AG04450 (cell line): ENCODE results near the gene CD177. TPM values are rescaled to one million over a fixed set of nuclear protein-coding genes. Genes with fewer than 3 reads are reported as not detected.
"Not testable (repeated sequence)": the region's sequence is repeated elsewhere in the genome, so short reads cannot be mapped to it uniquely, and the experiment has no call there.

ENCODE experiments used
- CTCF ChIA-PET: fragments of 300-600, 350-600 bp; formaldehyde crosslinking; extraction: SDS; loops from one replicate; lab custom pipeline; 2022; ENCODE audit warnings: antibody characterized with exemption, inconsistent platforms; lab: Charles Lee
- POLR2A ChIA-PET: fragments of 350-600 bp; formaldehyde crosslinking; extraction: SDS; loops from one replicate; lab custom pipeline; 2021; ENCODE audit warnings: antibody characterized with exemption, inconsistent platforms; lab: Yijun Ruan, JAX
- DNase-seq: peaks from one replicate; pipeline ENCODE4 v3.0.0-alpha.2; 2011; ENCODE audit warnings: low read depth, low spot score
- H3K27ac ChIP-seq: one replicate; pipeline ENCODE4 v1.5.1; 2012; ENCODE audit warnings: low read depth, low read length, control low read depth
- H3K27me3 ChIP-seq: one replicate; pipeline ENCODE4 v1.6.0; 2012; ENCODE audit warnings: low read length; ENCODE audit not compliant: control insufficient read depth, insufficient read depth
- H3K4me3 ChIP-seq: 2 replicates; pipeline ENCODE4 v1.5.1; 2011; ENCODE audit warnings: mild to moderate bottlenecking, low read depth, low read length, control low read depth
- H3K9me3 ChIP-seq: 2 replicates; pipeline ENCODE4 v1.5.1; 2012; ENCODE audit warnings: low read length; ENCODE audit not compliant: control insufficient read depth, insufficient read depth
- CTCF ChIP-seq: IDR thresholded peaks from 2 replicates; pipeline ENCODE4 v1.5.1; 2011; ENCODE audit warnings: low read depth, low read length, control low read depth, inconsistent platforms
- polyA plus RNA-seq: library from polyadenylated mRNA; depleted of rRNA; stranded (reverse); fragments of >200 nt; gene quantifications from 2 replicates; pipeline ENCODE4 v1.2.3, GENCODE V29; 2011

The CD177 gene
- polyA plus RNA-seq, 1 experiment = 0.19 TPM

GRCh38 chr19:43351998-43352746 lies 1.3 kb upstream of the CD177 start:
- peaks cover 3% of the 10 kb centered on the region; the same call in 1 of the 2 replicates for H3K9me3 ChIP-seq
- H3K27me3 ChIP-seq = peaks cover 15% of the 10 kb centered on the region
- no peak overlapping the region for H3K27ac ChIP-seq
- no peak for DNase-seq
- POLR2A ChIA-PET = no interaction called here
- TF ChIP-seq CTCF = no peak
- H3K4me3 ChIP-seq = no peak overlapping the region
- CTCF ChIA-PET = no interaction called here

DNA sequence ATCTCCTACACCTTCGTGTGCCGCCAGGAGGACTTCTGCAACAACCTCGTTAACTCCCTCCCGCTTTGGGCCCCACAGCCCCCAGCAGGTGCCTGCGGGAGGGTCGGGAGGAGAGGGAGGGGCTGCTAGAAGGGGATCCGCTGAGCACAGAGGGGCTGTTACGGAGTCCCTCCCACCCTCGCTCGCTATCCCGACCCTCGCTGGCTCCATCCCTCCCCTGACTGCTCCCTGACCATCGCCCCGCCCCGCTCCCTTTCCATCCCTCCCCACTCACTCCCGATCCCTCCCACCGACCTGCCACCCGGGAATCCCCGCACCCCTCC lies 780 bp downstream of the CD177 start:
- ChIA-PET POLR2A (no interaction called here), CTCF (no interaction called here)
- TF ChIP-seq CTCF = no peak
- no peak overlapping the region for H3K27ac ChIP-seq
- no peaks in the 10 kb centered on the region; the same call in 1 of the 2 replicates for H3K9me3 ChIP-seq
- no peak for DNase-seq
- peaks cover 15% of the 10 kb centered on the region for H3K27me3 ChIP-seq
- no peak overlapping the region for H3K4me3 ChIP-seq

- H3K4me3 ChIP-seq, H3K9me3 ChIP-seq, POLR2A ChIA-PET, DNase-seq, H3K27ac ChIP-seq, CTCF ChIA-PET: not testable (repeated sequence)
- H3K27me3 ChIP-seq = peaks cover 19% of the 10 kb centered on the region
Measured at GRCh38 chr19:43356749-43357148, 3.3 kb downstream of the CD177 start.

- H3K27me3 ChIP-seq = peaks cover 9% of the 10 kb centered on the region
- DNase-seq = no peak
- CTCF ChIA-PET = no interaction called here
- POLR2A ChIA-PET = no interaction called here
- H3K4me3 ChIP-seq = no peak overlapping the region
- TF ChIP-seq CTCF = no peak
- no peak overlapping the region for H3K27ac ChIP-seq
- H3K9me3 ChIP-seq = no peaks in the 10 kb centered on the region
Measured at GRCh38 chr19:43362179-43362578, 8.7 kb downstream of the CD177 start.

GRCh38 chr19:43362745-43363144 lies 9.3 kb downstream of the CD177 start:
- peaks cover 10% of the 10 kb centered on the region for H3K27me3 ChIP-seq
- no peaks in the 10 kb centered on the region for H3K9me3 ChIP-seq
- CTCF ChIA-PET = no interaction called here
- DNase-seq = no peak
- no peak overlapping the region for H3K4me3 ChIP-seq
- no peak overlapping the region for H3K27ac ChIP-seq
- POLR2A ChIA-PET = no interaction called here
- no peak for TF ChIP-seq CTCF

GRCh38 chr19:43365677-43366076 lies 12.2 kb downstream of the CD177 start:
- H3K27ac ChIP-seq, H3K4me3 ChIP-seq, POLR2A ChIA-PET, DNase-seq, H3K9me3 ChIP-seq, CTCF ChIA-PET: not testable (repeated sequence)
- H3K27me3 ChIP-seq = peaks cover 18% of the 10 kb centered on the region
